Uterus (tissue), 4 donors: ENCODE data around the gene PBX2. TPM values are rescaled to one million over a fixed set of nuclear protein-coding genes. Genes with fewer than 3 reads are reported as not detected.

Source experiments
- DNase-seq, 2 donors: peaks; one replicate each; pipeline ENCODE4 v3.0.0-alpha.2; 2019 to 2020
- H3K27ac ChIP-seq, 2 donors: fragments of 200-600 bp; sonication (generic); 1 replicate in 1 of 2; 2 replicates in 1 of 2; pipeline ENCODE4 v1.5.1; 2016 to 2018
- H3K27me3 ChIP-seq, 2 donors: fragments of 200-600 bp; sonication (generic); one replicate each; pipeline ENCODE4 v1.5.1; 2018 to 2019; ENCODE audit warnings: control low read depth in 1 of 2
- H3K36me3 ChIP-seq, 2 donors: fragments of 200-600 bp; sonication (generic); one replicate each; pipeline ENCODE4 v1.5.1; 2019; ENCODE audit warnings: control low read depth in 1 of 2
- H3K4me1 ChIP-seq, 2 donors: fragments of 200-600 bp; sonication (generic); one replicate each; pipeline ENCODE4 v1.5.1; 2018 to 2019; ENCODE audit warnings: control low read depth in 1 of 2
- H3K4me3 ChIP-seq, 2 donors: fragments of 200-600 bp; sonication (generic); 1 replicate in 1 of 2; 2 replicates in 1 of 2; pipeline ENCODE4 v1.5.1; 2018 to 2019; ENCODE audit warnings: mild to moderate bottlenecking in 1 of 2
- H3K9me3 ChIP-seq, 2 donors: fragments of 200-600 bp; sonication (generic); one replicate each; pipeline ENCODE4 v1.5.1; 2019; ENCODE audit warnings: control low read depth in 1 of 2
- CTCF ChIP-seq, 4 experiments: fragments of 200-600 bp in 2 of 4; fragments of 450-650 bp in 2 of 4; sonication (generic) in 2 of 4; IDR thresholded peaks; one replicate each; pipeline ENCODE4 v1.5.1; 2016 to 2019; ENCODE audit warnings: antibody characterized with exemption in 4 of 4, mild to moderate bottlenecking in 2 of 4, moderate library complexity in 1 of 4
- POLR2A ChIP-seq, 2 donors: fragments of 450-650 bp; IDR thresholded peaks; one replicate each; pipeline ENCODE4 v1.6.1; 2016; ENCODE audit warnings: antibody characterized with exemption in 2 of 2, mild to moderate bottlenecking in 1 of 2, moderate library complexity in 1 of 2
- intact Hi-C: fragments of 100-400 bp; cut with DNase I; formaldehyde crosslinking; loops from one replicate; pipeline ENCODE4 v1.15.1; 2023; ENCODE audit warnings: low total_unique reads
- total RNA-seq, 4 donors: library from RNA; depleted of rRNA in 3 of 4; stranded (reverse); fragments of >200 nt in 3 of 4; gene quantifications; one replicate each; pipeline versions ENCODE4 v1.1.0 to v1.2.4, GENCODE V29; 2014 to 2023
- donor health status: DM: yes; HTN: yes; CAD: no.

Gene PBX2
- total RNA-seq, 4 donors from 2014 or later: 35.1 to 150 (median 57.7) TPM

- Histone ChIP-seq H3K27me3 (no peaks in the 10 kb centered on the region), H3K4me3 (peak overlapping the region; percentile 69 to 89), H3K9me3 (no peaks in the 10 kb centered on the region), H3K27ac (peak overlapping the region; percentile 100), H3K36me3 (no peaks in the 10 kb centered on the region), H3K4me1 (peaks cover 3 to 7% of the 10 kb centered on the region in 2 donors)
- DNase-seq: peak in 1 of 2 donors; percentile 64
- intact Hi-C loops: no loop called here
- TF ChIP-seq POLR2A (IDR thresholded peaks at IDR 0.05): no peak
- no peak for TF ChIP-seq CTCF (IDR thresholded peaks at IDR 0.05)
Observed at GRCh38 chr6:32196682-32197616, 6.9 kb upstream of the PBX2 start.

GRCh38 chr6:32195902-32196681 is 6.1 kb upstream of the PBX2 start:
- H3K27ac ChIP-seq: peak overlapping the region; percentile 100
- H3K4me1 ChIP-seq: peaks cover 3 to 7% of the 10 kb centered on the region in 2 donors
- no peaks in the 10 kb centered on the region for H3K36me3 ChIP-seq
- no peaks in the 10 kb centered on the region for H3K27me3 ChIP-seq
- intact Hi-C loops: no loop called here
- no peaks in the 10 kb centered on the region for H3K9me3 ChIP-seq
- DNase-seq: peak; percentile 92 to 96
- TF ChIP-seq POLR2A (IDR thresholded peaks at IDR 0.05): peak; percentile 96 to 100
- TF ChIP-seq CTCF (IDR thresholded peaks at IDR 0.05): no peak
- peak overlapping the region; percentile 69 to 89 for H3K4me3 ChIP-seq

- TF ChIP-seq POLR2A (IDR thresholded peaks at IDR 0.05) (no peak), CTCF (IDR thresholded peaks at IDR 0.05) (peak; percentile 20 to 77 (median 51))
- peak overlapping the region; percentile 69 to 89 for H3K4me3 ChIP-seq
- no peaks in the 10 kb centered on the region for H3K36me3 ChIP-seq
- intact Hi-C loops: no loop called here
- peak; percentile 100 for DNase-seq
- no peaks in the 10 kb centered on the region for H3K27me3 ChIP-seq
- peaks cover 3 to 7% of the 10 kb centered on the region in 2 donors for H3K4me1 ChIP-seq
- H3K9me3 ChIP-seq: no peaks in the 10 kb centered on the region
- peak overlapping the region; percentile 100 for H3K27ac ChIP-seq
Observed at GRCh38 chr6:32195652-32195901, 5.6 kb upstream of the PBX2 start.

- Histone ChIP-seq H3K27ac (peak overlapping the region; percentile 89 to 100), H3K9me3 (no peaks in the 10 kb centered on the region), H3K4me1 (peaks cover 3 to 7% of the 10 kb centered on the region in 2 donors), H3K4me3 (peak overlapping the region; percentile 13 to 19), H3K36me3 (no peaks in the 10 kb centered on the region), H3K27me3 (no peaks in the 10 kb centered on the region)
- peak; percentile 8 to 57 (median 41) for TF ChIP-seq CTCF (IDR thresholded peaks at IDR 0.05)
- peak; percentile 66 to 98 for TF ChIP-seq POLR2A (IDR thresholded peaks at IDR 0.05)
- intact Hi-C loops: no loop called here
- DNase-seq: no peak
Observed at GRCh38 chr6:32194825-32195651, 5.0 kb upstream of the PBX2 start.
